OCI-LY7 (cell line): Measurements from ENCODE around the gene MPRIP.

Source experiments
- CTCF ChIP-seq: fragments of 200-600 bp; sonication (generic); conservative IDR thresholded peaks from 2 replicates; pipeline ENCODE4 v1.5.1; 2014; ENCODE audit warnings: mild to moderate bottlenecking, antibody characterized with exemption, low read length, moderate library complexity, mixed read lengths
- EZH2phosphoT487 ChIP-seq: fragments of 200-600 bp; sonication (generic); IDR thresholded peaks from 2 replicates; pipeline ENCODE4 v1.6.1; 2018; ENCODE audit warnings: low read depth, borderline replicate concordance, mild to moderate bottlenecking, mixed run types, antibody characterized with exemption, low read length, moderate library complexity, mixed read lengths

- TF ChIP-seq CTCF = no peak
- no peak for TF ChIP-seq EZH2phosphoT487
Measured at GRCh38 chr17:17034026-17034425, 8.2 kb upstream of the MPRIP start.
